CD4-positive, alpha-beta T cell treated with Interferon alpha-2 for 1 hour (primary cell): ENCODE results near the gene DAB2IP.

ENCODE experiments used
- DNase-seq, 2 donors: peaks; one replicate each; pipeline ENCODE4 v3.0.0-alpha.2; 2020 to 2022

The DAB2IP gene

DNA sequence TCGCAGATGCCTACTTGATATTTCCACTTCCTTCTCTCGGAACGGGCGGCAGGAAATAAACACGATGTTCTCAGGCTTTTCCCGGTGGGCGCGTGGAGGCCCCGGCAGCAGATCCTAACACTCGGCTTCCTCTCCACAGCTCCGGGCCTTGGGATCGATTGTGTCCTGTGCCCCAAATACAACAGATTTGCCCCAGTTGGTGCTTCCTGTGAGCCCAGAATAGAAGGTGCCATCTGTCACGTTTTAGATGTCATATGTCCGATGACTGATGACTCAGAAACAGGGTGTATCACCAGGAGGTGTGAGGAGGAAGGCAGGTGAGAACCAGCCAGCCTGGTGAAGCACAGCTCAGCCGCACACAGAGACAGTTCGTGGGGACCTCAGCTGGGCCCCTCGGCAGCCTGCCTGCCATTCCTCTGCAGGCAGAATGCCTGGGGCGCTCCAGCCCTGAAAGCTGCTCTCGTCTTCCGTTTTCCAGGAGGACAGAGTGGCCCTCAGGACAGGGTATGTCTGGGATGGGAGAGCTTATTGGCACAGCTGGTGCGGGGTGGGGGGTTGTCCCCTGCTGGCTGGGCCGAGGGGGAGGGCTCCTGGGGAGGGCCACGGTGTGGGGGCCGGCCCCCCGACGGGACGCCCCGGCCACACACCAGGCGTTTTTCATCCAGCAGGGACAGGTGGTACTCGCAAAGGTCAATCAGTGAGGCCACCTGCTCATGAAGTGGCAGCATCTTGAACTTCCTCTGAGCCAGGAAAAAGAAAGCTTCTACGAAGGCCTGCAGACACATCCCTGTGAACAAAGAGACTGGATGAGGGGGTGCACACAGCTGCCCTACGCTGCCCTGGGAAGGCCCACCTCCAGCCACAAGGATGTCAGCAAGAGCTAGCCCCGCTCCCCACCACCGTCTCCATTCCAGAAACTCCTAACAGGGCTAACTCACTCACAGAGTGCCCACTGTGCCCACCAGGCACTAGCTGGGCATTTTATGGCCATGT is 171.0 kb downstream of the DAB2IP start:
- no peak for DNase-seq

DNA sequence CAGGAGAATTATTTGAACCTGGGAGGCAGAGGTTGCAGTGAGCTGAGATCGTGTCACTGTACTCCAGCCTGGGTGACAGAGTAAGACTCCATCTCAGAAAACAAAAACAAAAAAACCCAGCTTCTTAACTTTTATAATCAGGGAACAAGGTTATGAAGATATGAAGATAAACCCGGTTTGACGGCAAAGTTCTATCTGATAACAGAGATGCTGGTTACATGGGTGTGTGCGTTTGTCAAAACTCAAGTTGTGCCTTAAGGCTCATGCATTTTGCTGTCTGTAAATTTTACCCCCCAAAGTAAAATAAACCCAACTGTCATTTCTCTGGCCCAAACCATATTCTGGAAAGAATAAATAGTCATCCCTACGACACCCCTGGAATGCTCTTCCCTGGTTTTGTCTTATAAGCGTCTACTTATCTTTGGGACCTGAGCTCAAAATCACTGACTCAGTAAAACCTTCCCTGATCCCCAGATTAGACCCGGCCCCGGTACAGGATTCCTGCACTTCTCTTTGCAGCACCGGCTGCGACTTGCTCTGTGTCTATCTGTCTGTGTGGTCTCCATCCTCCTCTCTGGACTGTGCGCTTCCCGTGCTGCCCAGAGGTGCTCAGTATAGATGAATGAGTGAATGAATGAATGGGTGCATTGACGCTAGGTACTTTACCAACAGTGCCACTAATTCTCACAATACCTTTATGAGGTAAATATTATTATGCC is 172.2 kb downstream of the DAB2IP start:
- no peak for DNase-seq

DNA sequence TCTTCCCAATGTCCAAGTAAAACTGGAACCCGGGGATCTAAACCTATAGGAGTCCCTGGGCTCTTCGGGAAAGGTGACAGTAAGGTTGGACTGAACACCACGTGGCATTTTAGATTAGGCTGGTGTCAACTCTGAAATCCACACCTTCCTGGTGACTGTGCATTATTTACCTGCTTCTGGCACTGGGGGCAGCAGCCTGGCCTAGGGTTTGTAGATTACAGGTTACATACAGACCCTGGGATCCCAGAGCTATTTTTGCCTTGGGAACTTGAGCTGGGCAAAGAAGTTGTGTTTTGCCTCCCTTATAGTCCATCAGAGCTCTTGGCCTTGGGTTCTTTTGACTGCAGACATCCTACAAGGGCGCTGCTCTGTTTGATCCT is 173.2 kb downstream of the DAB2IP start:
- DNase-seq: no peak

DNA sequence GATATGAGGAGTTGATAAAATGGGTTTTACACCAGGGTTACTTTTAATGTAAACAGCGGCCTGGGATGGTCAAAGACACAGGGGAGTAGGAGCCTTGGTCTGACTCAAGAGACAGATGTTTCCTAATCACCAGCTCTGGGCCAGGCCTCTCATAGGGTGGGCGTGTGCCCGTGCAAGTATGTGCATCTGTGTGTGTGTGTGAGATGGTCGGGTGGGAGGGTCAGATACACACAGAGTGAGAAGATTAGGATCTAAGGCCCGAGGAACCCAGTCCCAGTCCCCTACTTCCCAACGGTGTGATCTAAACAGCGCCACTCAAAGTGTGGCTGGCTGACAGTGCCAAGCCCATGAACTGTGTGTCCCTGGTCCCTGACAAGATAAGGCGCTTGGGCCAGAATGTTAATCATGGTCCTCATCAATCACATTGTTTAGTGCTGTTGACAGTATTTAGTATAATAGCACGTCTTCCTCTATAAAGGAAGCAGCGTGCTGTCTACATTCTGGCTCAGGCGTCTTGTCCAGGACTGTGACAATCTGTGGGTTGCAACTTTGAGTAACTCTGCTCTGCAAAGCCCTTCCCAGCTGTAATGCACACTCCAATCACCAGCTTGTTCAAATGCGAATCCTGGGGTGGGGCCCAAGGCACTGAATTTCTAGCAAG is 173.7 kb downstream of the DAB2IP start:
- no peak for DNase-seq

DNA sequence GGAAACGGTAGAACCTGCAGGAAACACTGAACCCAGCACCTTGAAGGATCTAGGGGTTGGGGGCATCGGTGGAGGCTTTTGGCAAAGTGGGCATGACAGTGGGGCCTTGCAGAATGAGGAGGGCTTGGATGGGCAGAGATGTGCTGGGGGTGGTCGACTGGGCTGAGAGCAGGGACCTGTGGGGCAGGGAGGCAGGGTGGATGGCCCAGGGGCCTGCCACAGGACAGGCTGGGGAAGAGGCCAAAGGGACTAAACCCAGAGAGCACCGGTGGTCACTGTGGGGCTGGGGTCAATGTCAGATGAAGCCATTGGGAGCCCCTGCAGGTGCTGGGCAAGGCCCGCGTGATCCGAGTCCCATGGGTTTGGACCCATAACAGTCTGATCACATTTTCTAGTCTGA is 175.3 kb downstream of the DAB2IP start:
- DNase-seq: no peak

DNA sequence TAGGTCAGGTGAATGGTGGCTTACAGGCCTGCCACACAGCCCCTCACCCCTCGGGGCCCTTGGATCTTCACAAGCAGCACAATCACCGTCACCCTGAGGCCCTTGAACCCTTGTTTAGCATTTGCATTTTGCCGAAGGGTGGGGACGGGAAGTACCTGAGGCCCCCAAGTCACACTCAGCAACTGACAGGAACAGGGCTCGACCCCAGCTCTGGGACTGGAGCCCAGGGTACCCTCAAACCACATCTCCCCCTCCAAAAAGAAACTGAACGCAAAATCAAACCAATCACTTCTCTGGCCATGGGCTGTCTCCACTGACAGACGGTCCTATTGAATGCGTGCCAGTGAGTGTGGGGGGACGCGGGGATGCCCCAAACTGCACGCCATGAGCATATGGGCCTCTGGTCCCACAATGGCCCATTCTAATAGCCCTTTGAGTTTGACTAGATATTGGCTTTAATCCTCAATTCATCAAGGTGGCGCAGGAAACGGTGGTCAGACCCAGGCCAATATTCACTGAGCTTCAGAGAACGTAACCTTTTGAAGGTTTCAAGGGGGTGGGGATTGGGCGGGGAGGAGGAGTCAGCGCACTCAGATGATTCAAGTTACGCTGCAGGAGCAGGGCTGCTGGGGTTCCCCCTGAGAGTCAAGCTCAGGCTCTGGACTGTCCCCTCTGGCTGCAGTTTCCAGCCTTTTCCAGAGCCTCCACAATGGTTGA is 176.0 kb downstream of the DAB2IP start:
- no peak for DNase-seq

DNA sequence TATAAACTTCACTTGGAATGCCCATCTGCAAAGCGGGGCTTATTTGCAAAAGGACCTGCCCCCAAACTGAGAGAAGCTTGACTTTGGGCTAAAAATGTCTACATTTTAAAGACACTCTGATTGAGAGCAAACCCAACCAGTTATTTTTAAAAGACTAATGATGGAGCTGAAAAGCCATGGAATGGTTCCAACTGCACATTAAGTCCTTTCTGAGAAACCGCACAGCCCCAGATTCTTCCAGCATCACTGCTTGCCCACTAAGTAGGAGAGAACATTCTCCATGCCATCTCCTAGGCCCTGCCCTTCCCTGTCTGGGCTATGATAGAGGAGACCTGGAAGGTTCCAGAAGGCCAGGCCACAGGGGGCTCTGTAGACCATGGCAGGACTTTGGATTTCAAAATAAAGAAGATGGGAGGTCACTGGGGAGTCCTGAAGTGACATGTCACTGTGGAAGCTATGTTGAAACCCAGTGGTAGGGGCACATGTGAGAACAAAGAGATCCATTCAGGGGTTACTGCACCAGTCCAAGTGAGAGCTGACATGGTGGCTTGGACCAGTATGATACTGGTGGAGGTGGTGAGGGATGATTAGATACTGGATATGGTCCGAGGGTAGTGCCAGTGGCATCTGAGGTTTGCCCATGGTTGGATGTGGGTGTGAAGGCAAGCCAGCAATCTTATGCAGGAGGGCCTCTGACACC is 179.2 kb downstream of the DAB2IP start:
- no peak for DNase-seq

DNA sequence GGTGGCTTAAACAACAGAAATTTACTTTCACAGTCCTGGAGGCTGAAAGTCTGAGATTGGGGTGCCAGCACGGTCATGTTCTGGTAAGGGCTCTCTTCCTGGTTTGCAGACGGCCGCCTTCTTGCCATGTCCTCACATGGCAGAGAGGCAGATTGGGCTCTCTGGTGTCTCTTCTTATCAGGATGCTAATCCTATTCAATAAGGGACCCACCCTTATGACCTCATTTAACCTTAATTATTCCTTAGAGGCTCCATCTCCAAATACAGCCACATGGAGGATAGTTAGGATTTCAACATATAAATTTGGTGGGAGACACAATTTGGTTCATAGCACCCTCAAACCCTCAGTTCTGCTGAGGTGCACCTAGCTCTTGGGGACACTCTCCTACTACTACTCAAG is 180.4 kb downstream of the DAB2IP start:
- no peak for DNase-seq

DNA sequence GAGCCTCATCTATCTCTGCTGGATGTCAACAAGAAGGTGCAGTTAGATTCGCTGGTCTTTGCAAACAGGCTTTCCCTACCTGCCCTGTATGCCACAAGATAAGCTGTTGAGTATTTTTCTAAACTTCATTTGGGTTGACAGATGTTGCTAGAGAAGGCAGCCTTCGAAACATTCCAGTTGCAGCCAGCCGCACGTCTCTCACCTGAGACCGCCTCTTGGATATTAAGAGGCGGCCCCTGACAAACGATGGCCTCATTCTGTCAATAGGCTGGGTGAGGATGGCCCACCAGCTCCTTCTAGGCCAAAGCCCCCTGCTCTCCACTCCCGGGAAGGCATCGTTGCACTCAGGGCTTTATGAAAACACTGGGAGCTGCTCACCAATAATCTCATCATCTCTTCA is 181.6 kb downstream of the DAB2IP start:
- DNase-seq: no peak
